ENCODE measurements around the gene TK1. TPM values are rescaled to one million over a fixed set of nuclear protein-coding genes. Genes with fewer than 3 reads are reported as not detected.

The TK1 gene
- total RNA-seq, 4 donors from 2014 or later = 11.3 to 57.7 (median 34.3) TPM

DNA sequence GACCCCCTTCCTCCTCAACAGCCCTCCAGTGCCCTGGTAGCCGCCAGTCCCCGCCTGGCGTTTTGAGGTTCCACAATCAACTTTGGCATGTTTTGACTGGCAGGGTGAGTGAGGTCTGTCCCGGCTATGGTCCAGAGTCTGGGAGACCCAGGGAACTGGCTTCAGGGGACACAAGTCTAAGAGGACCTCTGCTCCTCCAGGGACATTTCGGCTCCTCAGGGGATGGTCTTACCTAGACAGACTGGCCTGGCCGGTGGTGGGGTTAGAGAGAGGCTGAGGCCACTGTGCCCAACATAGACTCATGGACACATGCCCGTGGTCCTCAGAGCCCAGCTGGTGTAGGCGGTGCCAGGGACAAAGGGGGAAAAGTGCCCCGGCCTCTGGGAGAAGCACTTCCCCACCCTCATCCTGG, 54.1 kb downstream of the TK1 start:
- no peaks in the 10 kb centered on the region for H3K9me3 ChIP-seq
- DNase-seq = no peak
- no peak for TF ChIP-seq POLR2A (IDR thresholded peaks at IDR 0.05)
- TF ChIP-seq, protein P1, sequence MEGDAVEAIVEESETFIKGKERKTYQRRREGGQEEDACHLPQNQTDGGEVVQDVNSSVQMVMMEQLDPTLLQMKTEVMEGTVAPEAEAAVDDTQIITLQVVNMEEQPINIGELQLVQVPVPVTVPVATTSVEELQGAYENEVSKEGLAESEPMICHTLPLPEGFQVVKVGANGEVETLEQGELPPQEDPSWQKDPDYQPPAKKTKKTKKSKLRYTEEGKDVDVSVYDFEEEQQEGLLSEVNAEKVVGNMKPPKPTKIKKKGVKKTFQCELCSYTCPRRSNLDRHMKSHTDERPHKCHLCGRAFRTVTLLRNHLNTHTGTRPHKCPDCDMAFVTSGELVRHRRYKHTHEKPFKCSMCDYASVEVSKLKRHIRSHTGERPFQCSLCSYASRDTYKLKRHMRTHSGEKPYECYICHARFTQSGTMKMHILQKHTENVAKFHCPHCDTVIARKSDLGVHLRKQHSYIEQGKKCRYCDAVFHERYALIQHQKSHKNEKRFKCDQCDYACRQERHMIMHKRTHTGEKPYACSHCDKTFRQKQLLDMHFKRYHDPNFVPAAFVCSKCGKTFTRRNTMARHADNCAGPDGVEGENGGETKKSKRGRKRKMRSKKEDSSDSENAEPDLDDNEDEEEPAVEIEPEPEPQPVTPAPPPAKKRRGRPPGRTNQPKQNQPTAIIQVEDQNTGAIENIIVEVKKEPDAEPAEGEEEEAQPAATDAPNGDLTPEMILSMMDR (IDR thresholded peaks at IDR 0.05) = no peak
- H3K4me3 ChIP-seq = peak overlapping the region in 3 of 4 donors; percentile 45 to 67 (median 50)
- H3K4me1 ChIP-seq = peaks cover 39 to 77% (median 50%) of the 10 kb centered on the region in 3 donors
- H3K27me3 ChIP-seq = peaks cover 0 to 18% (median 0%) of the 10 kb centered on the region in 4 donors
- intact Hi-C loops (cut with DNase I) = no loop called here
- WGBS, 2 donors = 48 to 67% methylated on average over 2 to 6 of the region's 9 CpGs
- H3K27ac ChIP-seq = peak overlapping the region; percentile 63 to 88 (median 80)
- H3K36me3 ChIP-seq = no peaks in the 10 kb centered on the region

DNA sequence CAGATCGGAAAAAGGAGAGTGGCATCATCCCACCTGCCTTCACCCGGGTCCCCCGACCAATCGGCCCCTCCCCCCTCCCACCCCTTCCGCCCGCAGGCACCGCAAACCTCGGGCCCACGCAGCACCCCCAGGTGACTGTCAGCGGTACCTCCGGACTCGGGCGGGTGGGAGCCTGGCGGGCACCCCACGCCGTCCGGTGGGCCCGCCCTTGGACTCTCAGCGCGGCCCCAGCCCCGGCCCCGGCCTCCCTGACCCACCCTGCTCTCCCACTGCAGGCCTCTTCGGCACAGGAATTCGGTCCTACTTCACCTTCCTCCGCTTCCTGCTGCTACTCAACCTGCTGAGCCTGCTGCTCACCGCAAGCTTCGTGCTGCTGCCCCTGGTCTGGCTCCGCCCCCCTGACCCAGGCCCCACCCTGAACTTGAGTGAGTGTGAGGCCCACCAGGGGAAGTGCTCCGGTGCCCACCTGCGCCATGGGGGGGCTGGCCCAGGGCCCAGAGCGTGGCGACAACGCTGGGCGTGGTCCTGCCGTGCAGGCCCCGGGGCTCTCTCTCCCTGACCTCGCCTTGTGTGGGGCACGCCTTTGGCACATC, 54.7 kb downstream of the TK1 start:
- Histone ChIP-seq H3K36me3 (no peaks in the 10 kb centered on the region), H3K4me3 (peak overlapping the region; percentile 33 to 67 (median 48)), H3K9me3 (no peaks in the 10 kb centered on the region), H3K27ac (peak overlapping the region; percentile 63 to 88 (median 80)), H3K27me3 (peaks cover 0 to 18% (median 0%) of the 10 kb centered on the region in 4 donors), H3K4me1 (peaks cover 43 to 77% (median 55%) of the 10 kb centered on the region in 3 donors)
- TF ChIP-seq, protein P1 (IDR thresholded peaks at IDR 0.05) = no peak
- peak in 2 of 4 donors; percentile 44 to 55 for TF ChIP-seq POLR2A (IDR thresholded peaks at IDR 0.05)
- WGBS, 2 donors = 0% methylated on average over 1 of the region's 38 CpGs; no CpG with 5 or more reads in 1 of the 2 donors
- intact Hi-C loops (cut with DNase I) = no loop called here
- DNase-seq = peak; percentile 50

- peak overlapping the region; percentile 33 to 67 (median 48) for H3K4me3 ChIP-seq
- no peak for DNase-seq
- TF ChIP-seq, protein P1 (IDR thresholded peaks at IDR 0.05) = no peak
- no peak for TF ChIP-seq POLR2A (IDR thresholded peaks at IDR 0.05)
- WGBS, 2 donors = 29 to 73% methylated on average over 3 to 6 of the region's 74 CpGs
- H3K27ac ChIP-seq = peak overlapping the region; percentile 63 to 88 (median 80)
- intact Hi-C loops (cut with DNase I) = no loop called here
- H3K9me3 ChIP-seq = no peaks in the 10 kb centered on the region
- H3K4me1 ChIP-seq = peaks cover 51 to 82% (median 62%) of the 10 kb centered on the region in 3 donors
- peaks cover 0 to 18% (median 0%) of the 10 kb centered on the region in 4 donors for H3K27me3 ChIP-seq
- H3K36me3 ChIP-seq = peaks cover 0 to under 1% (median 0%) of the 10 kb centered on the region in 3 donors
Observed at GRCh38 chr17:78131172-78132083, 55.4 kb downstream of the TK1 start.

DNA sequence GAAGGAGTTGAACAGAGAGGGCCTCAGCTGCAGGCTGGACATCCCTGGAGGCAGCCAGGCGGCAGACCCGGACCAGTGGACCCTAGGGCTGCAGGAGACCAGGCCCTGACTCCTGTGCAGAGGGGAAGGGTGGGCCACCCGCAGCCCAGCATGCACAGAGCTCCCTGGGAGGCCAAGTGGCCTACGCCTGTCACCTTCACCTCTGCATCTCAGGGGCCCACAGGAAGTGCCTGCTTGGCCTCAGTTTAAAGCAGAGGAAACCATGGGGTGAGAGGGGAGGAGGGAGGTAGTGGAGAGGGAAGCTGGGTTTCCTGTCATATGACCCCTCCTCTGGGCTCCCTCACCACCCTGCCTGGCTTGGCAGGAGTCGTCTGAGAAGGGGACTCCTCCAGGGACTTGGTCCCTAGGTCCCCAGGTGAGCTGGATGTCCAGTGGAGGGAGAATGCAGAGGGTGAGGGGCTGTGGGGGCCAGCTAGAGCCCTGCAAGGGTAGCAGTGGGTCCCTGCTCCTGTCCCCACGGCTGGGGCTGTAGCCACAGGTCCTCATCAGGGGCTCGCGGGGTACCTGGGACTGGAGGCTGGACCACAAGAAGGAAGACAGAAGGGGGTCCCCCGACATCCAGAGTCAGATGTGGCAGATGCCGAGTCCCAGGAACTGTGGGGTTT, 56.3 kb downstream of the TK1 start, which contains the start of gene TMC8:
TMC8 (plus strand) TSS at position 335 of the 665 bp plus-strand sequence. CDS start 818 bp downstream, outside the sequence.
- Histone ChIP-seq H3K27ac (peak within 1 kb of the TSS; percentile 80 to 88 (median 86)), H3K4me1 (peaks cover 60 to 90% (median 68%) of the 10 kb centered on the region in 3 donors), H3K4me3 (peak within 1 kb of the TSS; percentile 33 to 67 (median 48)), H3K27me3 (peaks cover 0 to 18% (median 0%) of the 10 kb centered on the region in 4 donors), H3K9me3 (no peaks in the 10 kb centered on the region), H3K36me3 (peaks cover 0 to 9% (median 0%) of the 10 kb centered on the region in 3 donors)
- peak in 1 of 4 donors; percentile 52 for TF ChIP-seq POLR2A (IDR thresholded peaks at IDR 0.05)
- TF ChIP-seq, protein P1 (IDR thresholded peaks at IDR 0.05) = no peak
- no peak for DNase-seq
- intact Hi-C loops (cut with DNase I) = no loop called here
- WGBS, 2 donors = 50 to 60% methylated on average over 5 to 6 of the region's 10 CpGs

Measured in esophagus squamous epithelium (tissue), 5 donors.